Mesenchymal stem cell (in vitro differentiated cells and primary cell): ENCODE data around the gene SEC63.

Experiments
- DNase-seq: peaks from one replicate; pipeline ENCODE4 v3.0.0-alpha.2; 2013
- H2AFZ ChIP-seq: one replicate; pipeline ENCODE4 v1.6.1; 2013; ENCODE audit warnings: low read depth, mild to moderate bottlenecking, control low read depth, inconsistent platforms, low read length, moderate library complexity
- H2AK5ac ChIP-seq: 2 replicates; pipeline ENCODE4 v1.6.1; 2013; ENCODE audit warnings: low read length, moderate library complexity, mild to moderate bottlenecking, inconsistent platforms; ENCODE audit not compliant: severe bottlenecking
- H2BK120ac ChIP-seq: one replicate; pipeline ENCODE4 v1.6.1; 2013; ENCODE audit warnings: low read depth, mild to moderate bottlenecking, inconsistent platforms, low read length, moderate library complexity
- H2BK12ac ChIP-seq, 2 experiments: one replicate each; pipeline ENCODE4 v1.6.1; 2013; ENCODE audit warnings: inconsistent platforms in 2 of 2, low read length in 2 of 2, mild to moderate bottlenecking in 2 of 2, moderate library complexity in 2 of 2, control low read depth in 1 of 2
- H2BK15ac ChIP-seq: one replicate; pipeline ENCODE4 v1.6.1; 2013; ENCODE audit warnings: mild to moderate bottlenecking, low read depth, inconsistent platforms; ENCODE audit not compliant: poor library complexity, severe bottlenecking
- H2BK5ac ChIP-seq: 2 replicates; pipeline ENCODE4 v1.6.1; 2013; ENCODE audit warnings: low read depth, mild to moderate bottlenecking, low read length, control low read depth, inconsistent platforms; ENCODE audit not compliant: poor library complexity, severe bottlenecking
- H3K14ac ChIP-seq, 2 experiments: one replicate each; pipeline ENCODE4 v1.6.1; 2013; ENCODE audit warnings: inconsistent platforms in 2 of 2, low read length in 2 of 2, control low read depth in 1 of 2, mild to moderate bottlenecking in 1 of 2, moderate library complexity in 1 of 2
- H3K18ac ChIP-seq, 2 experiments: one replicate each; pipeline ENCODE4 v1.6.1; 2013; ENCODE audit warnings: inconsistent platforms in 2 of 2, low read length in 2 of 2, control low read depth in 1 of 2, low read depth in 1 of 2, mild to moderate bottlenecking in 1 of 2
- H3K23ac ChIP-seq, 2 experiments: one replicate each; pipeline ENCODE4 v1.6.1; 2013; ENCODE audit warnings: inconsistent platforms in 2 of 2, low read length in 2 of 2, mild to moderate bottlenecking in 2 of 2, moderate library complexity in 2 of 2, control low read depth in 1 of 2
- H3K27ac ChIP-seq: 2 replicates; pipeline ENCODE4 v1.5.1; 2013; ENCODE audit warnings: mild to moderate bottlenecking, moderate library complexity, low read length, control low read depth, inconsistent platforms; ENCODE audit not compliant: poor library complexity, severe bottlenecking
- H3K27me3 ChIP-seq, 2 experiments: 2 replicates each; pipeline versions ENCODE4 v1.6.1 to v1.7.0; 2013; ENCODE audit warnings: low read length in 2 of 2, mild to moderate bottlenecking in 2 of 2, moderate library complexity in 2 of 2, control low read depth in 1 of 2, inconsistent platforms in 1 of 2; ENCODE audit not compliant: control insufficient read depth in 1 of 2, insufficient read depth in 1 of 2
- H3K36me3 ChIP-seq, 2 experiments: 2 replicates each; pipeline versions ENCODE4 v1.6.1 to v1.7.0; 2013; ENCODE audit warnings: low read length in 2 of 2, control low read depth in 1 of 2, inconsistent platforms in 1 of 2, low read depth in 1 of 2, mild to moderate bottlenecking in 1 of 2; ENCODE audit not compliant: insufficient read depth in 2 of 2, control insufficient read depth in 1 of 2
- H3K4ac ChIP-seq, 2 experiments: one replicate each; pipeline ENCODE4 v1.6.1; 2013; ENCODE audit warnings: inconsistent platforms in 2 of 2, low read length in 2 of 2, mild to moderate bottlenecking in 2 of 2, moderate library complexity in 2 of 2, control low read depth in 1 of 2, low read depth in 1 of 2
- H3K4me1 ChIP-seq: 2 replicates; pipeline ENCODE4 v1.6.1; 2013; ENCODE audit warnings: low read depth, low read length, control low read depth; ENCODE audit not compliant: control insufficient read depth, insufficient read depth
- H3K4me2 ChIP-seq: 2 replicates; pipeline ENCODE4 v1.6.1; 2013; ENCODE audit warnings: low read length, mild to moderate bottlenecking, inconsistent platforms; ENCODE audit not compliant: poor library complexity, severe bottlenecking
- H3K4me3 ChIP-seq, 2 experiments: 2 replicates each; pipeline versions ENCODE4 v1.5.1 to v1.7.0; 2013; ENCODE audit warnings: low read length in 2 of 2, mild to moderate bottlenecking in 2 of 2, control low read depth in 1 of 2, low read depth in 1 of 2; ENCODE audit not compliant: insufficient read depth in 1 of 2
- H3K79me1 ChIP-seq: replicated peaks from 2 replicates; pipeline ENCODE4 v1.6.1; 2013; ENCODE audit warnings: mild to moderate bottlenecking, control low read depth, low read length, inconsistent platforms; ENCODE audit not compliant: poor library complexity, severe bottlenecking
- H3K9ac ChIP-seq: 2 replicates; pipeline ENCODE4 v1.7.0; 2013; ENCODE audit warnings: mild to moderate bottlenecking, low read length, moderate library complexity
- H3K9me3 ChIP-seq: 2 replicates; pipeline ENCODE4 v1.7.0; 2013; ENCODE audit warnings: mild to moderate bottlenecking, low read length; ENCODE audit not compliant: control insufficient read depth
- H4K8ac ChIP-seq: one replicate; pipeline ENCODE4 v1.6.1; 2013; ENCODE audit warnings: inconsistent platforms, mild to moderate bottlenecking, low read length, moderate library complexity
- H4K91ac ChIP-seq: one replicate; pipeline ENCODE4 v1.6.1; 2013; ENCODE audit warnings: mild to moderate bottlenecking, low read length, inconsistent platforms
- WGBS: methylation state at CpG from one replicate; pipeline ENCODE4 v1.1.7; 2013; ENCODE audit warnings: mixed read lengths; 5-methylcytosine and 5-hydroxymethylcytosine counted together

Gene SEC63

DNA sequence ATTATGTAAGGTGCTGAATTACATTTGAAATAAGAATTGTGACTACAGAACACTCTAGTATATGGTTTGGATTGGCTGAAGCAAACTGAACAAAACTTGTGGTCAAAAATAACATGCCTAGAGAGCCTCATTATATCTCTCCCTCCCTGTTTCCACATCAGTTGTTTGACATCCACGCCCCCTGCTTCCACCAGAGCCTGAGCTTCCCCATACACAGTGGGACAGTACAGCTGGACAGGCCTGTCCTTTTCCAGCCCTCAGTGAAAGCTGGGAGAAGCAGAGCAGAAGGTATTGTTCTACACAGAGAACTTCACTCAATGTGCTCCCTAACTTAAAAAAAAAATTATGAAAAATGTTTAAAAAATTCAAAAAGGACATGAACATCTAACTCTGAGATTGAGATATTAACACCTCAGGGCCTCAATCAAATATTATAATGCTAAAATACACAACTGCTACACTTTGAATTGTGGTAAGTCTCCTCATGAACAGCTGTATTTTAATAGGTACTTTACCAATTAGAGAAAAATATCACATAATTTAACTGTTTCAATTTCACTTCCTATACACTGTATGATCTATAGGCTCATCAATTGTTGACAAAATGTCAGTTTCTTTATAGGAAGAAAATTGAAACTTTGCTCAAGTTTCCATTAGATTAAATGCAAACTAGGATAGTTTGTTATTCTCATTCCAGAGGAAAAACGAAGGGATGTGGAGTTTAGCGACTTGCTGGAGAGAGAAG is 89.0 kb downstream of the SEC63 start:
- Histone ChIP-seq H3K9me3 (no peaks in the 10 kb centered on the region), H3K23ac (no peak overlapping the region), H3K18ac (no peak overlapping the region), H3K27me3 (no peaks in the 10 kb centered on the region), H2AK5ac (no peak overlapping the region), H3K4ac (no peak overlapping the region), H2BK12ac (no peak overlapping the region), H4K8ac (no peak overlapping the region), H3K4me1 (peaks cover 5% of the 10 kb centered on the region), H3K27ac (no peak overlapping the region), H3K4me2 (no peak overlapping the region), H2BK5ac (no peak overlapping the region), H3K36me3 (peaks cover 7 to 54% of the 10 kb centered on the region in 2 experiments), H4K91ac (no peak overlapping the region), H3K4me3 (no peak overlapping the region), H2BK120ac (no peak overlapping the region), H3K14ac (no peak overlapping the region), H2AFZ (no peak overlapping the region), H3K79me1 (peaks cover 3% of the 10 kb centered on the region), H2BK15ac (no peak overlapping the region), H3K9ac (no peak overlapping the region)
- 0% methylated on average over 1 of the region's 3 CpGs for WGBS
- DNase-seq: no peak

GRCh38 chr6:107867302-107867615 is 90.7 kb downstream of the SEC63 start:
- Histone ChIP-seq H3K4ac (no peak overlapping the region), H3K4me1 (peaks cover 7% of the 10 kb centered on the region), H3K9ac (no peak overlapping the region), H2AFZ (no peak overlapping the region), H4K8ac (peak overlapping the region; percentile 5), H3K27me3 (peaks cover 0 to 3% of the 10 kb centered on the region in 2 experiments), H2BK5ac (no peak overlapping the region), H3K27ac (no peak overlapping the region), H2BK120ac (no peak overlapping the region), H3K14ac (no peak overlapping the region), H3K4me3 (no peak overlapping the region), H2BK12ac (no peak overlapping the region), H2AK5ac (no peak overlapping the region), H2BK15ac (no peak overlapping the region), H3K36me3 (peaks cover 7 to 46% of the 10 kb centered on the region in 2 experiments), H3K79me1 (peaks cover 3% of the 10 kb centered on the region), H3K23ac (no peak overlapping the region), H3K4me2 (no peak overlapping the region), H3K18ac (no peak overlapping the region), H3K9me3 (no peaks in the 10 kb centered on the region), H4K91ac (no peak overlapping the region)
- WGBS: 25% methylated on average over 4 of the region's 4 CpGs
- DNase-seq: no peak

DNA sequence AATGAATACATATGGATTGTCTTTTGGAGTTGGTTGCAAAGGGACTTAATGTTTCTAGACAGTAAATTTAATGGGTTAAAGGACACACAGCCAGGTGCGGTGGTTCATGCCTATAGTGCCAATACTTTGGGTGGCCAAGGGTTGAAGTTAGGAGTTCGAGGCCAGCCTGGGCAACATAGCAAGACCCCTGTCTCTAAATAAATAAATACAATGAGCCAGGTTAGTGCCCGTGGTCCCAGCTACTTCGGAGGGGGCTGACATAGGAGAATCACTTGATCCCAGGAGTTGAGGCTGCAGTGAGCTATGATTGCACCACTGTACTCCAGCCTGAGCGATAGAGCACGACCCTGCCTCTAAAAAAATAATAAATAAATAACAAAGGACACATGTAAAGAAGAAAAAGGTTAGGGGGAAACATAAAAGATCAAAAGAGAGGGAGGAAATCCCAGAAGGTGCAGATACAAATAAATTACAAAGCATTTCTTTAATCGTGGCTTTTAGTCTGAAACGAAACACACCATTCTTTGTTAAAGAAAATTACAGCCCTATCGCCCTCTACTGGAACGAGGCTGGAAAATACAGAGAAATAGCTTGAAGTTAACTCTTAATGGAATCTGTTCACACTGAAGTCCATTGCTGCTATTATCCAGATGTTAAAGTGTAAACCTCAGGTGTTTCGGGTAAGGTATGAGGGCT is 91.3 kb downstream of the SEC63 start:
- H3K27me3 ChIP-seq: peaks cover 0 to 3% of the 10 kb centered on the region in 2 experiments
- H3K9ac ChIP-seq: no peak overlapping the region
- H2BK12ac ChIP-seq: no peak overlapping the region
- no peak overlapping the region for H4K8ac ChIP-seq
- peak; percentile 44 for DNase-seq
- peaks cover 8% of the 10 kb centered on the region for H3K4me1 ChIP-seq
- no peak overlapping the region for H2BK15ac ChIP-seq
- peaks cover 3% of the 10 kb centered on the region for H3K79me1 ChIP-seq
- no peak overlapping the region for H2AFZ ChIP-seq
- no peak overlapping the region for H3K14ac ChIP-seq
- H3K4ac ChIP-seq: no peak overlapping the region
- no peak overlapping the region for H4K91ac ChIP-seq
- no peak overlapping the region for H3K23ac ChIP-seq
- peaks cover 7 to 42% of the 10 kb centered on the region in 2 experiments for H3K36me3 ChIP-seq
- 69% methylated on average over 9 of the region's 11 CpGs for WGBS
- H3K4me2 ChIP-seq: no peak overlapping the region
- no peaks in the 10 kb centered on the region for H3K9me3 ChIP-seq
- H3K27ac ChIP-seq: no peak overlapping the region
- no peak overlapping the region for H3K18ac ChIP-seq
- H3K4me3 ChIP-seq: no peak overlapping the region
- no peak overlapping the region for H2BK120ac ChIP-seq
- no peak overlapping the region for H2AK5ac ChIP-seq
- no peak overlapping the region for H2BK5ac ChIP-seq

DNA sequence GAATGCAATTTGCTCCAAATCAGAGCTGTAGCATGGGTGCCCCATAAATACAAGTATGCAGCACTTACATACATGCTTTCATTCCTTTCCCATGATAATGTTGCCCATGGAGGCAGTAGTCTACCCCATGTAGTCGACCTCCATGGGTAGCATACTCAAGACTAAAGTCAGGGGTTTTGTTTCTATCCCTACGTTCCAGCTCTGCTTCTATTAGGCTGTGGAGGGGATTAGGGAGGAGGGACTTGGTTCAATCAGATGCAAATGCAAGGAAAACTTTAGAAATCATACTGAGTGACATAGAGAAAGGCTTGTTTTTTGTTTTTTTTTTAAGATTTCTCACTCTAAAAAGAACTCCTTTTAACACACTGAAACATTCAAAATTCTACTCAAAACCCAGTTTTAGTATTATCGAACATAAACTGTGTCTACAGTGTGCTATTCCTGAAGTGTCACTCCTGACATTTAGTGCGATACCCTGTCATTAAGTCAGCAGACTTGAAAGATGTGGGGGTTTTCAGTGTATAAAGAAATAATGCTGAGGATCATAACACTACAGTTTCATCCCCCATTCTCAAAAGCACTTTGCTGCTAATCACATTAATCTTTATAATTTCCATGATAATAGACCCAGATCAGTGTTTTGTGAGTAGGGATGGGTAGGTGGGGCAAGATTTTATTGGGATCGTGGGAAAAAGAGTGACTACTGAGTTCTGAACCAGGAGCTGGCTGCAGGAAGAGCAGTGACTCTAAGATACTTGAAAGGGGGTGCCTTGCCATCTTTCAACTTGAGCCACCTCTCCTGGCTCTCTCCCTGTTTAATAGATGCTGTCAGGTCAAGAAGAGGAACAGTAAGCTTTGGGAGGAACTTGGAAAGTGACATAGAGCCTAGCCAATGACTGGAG is 93.5 kb downstream of the SEC63 start:
- Histone ChIP-seq H3K23ac (no peak overlapping the region), H2BK12ac (no peak overlapping the region), H2BK5ac (no peak overlapping the region), H3K27ac (no peak overlapping the region), H3K9ac (no peak overlapping the region), H2BK120ac (no peak overlapping the region), H3K4ac (no peak overlapping the region), H4K91ac (no peak overlapping the region), H3K4me3 (no peak overlapping the region), H3K4me1 (peaks cover 10% of the 10 kb centered on the region), H2AFZ (no peak overlapping the region), H3K14ac (no peak overlapping the region), H3K79me1 (no peaks in the 10 kb centered on the region), H3K36me3 (peaks cover 7 to 20% of the 10 kb centered on the region in 2 experiments), H2AK5ac (no peak overlapping the region), H3K9me3 (no peaks in the 10 kb centered on the region), H3K4me2 (no peak overlapping the region), H4K8ac (no peak overlapping the region), H3K18ac (peak overlapping the region in 1 of 2 experiments; percentile 48), H3K27me3 (peaks cover 0 to 3% of the 10 kb centered on the region in 2 experiments), H2BK15ac (no peak overlapping the region)
- WGBS: 85% methylated on average over 4 of the region's 5 CpGs
- no peak for DNase-seq
